HEK293T (cell line): ENCODE results near the gene IL13RA1.

Experiments used
- CTCF ChIA-PET: fragments of 350-600 bp; formaldehyde crosslinking; extraction: SDS; loops from one replicate; lab custom pipeline; 2021; ENCODE audit warnings: antibody characterized with exemption, inconsistent platforms; lab: Yijun Ruan, JAX
- POLR2A ChIA-PET: fragments of 350-600 bp; formaldehyde crosslinking; extraction: SDS; loops from one replicate; lab custom pipeline; 2020; ENCODE audit warnings: antibody characterized with exemption, inconsistent platforms; lab: Yijun Ruan, JAX
- DNase-seq: peaks from one replicate; pipeline ENCODE4 v3.0.0; 2012; ENCODE audit warnings: mixed read lengths; ENCODE audit errors: extremely low spot score
- ARNT ChIP-seq: fragments of 450-650 bp; IDR thresholded peaks from 2 replicates; pipeline ENCODE4 v1.6.1; 2017; ENCODE audit warnings: mild to moderate bottlenecking
- BHLHE40 ChIP-seq: fragments of 450-650 bp; IDR thresholded peaks from 2 replicates; pipeline ENCODE4 v1.6.1; 2016; ENCODE audit warnings: mild to moderate bottlenecking, moderate library complexity, borderline replicate concordance
- CTBP1 ChIP-seq: fragments of 450-650 bp; IDR thresholded peaks from 2 replicates; pipeline ENCODE4 v1.6.1; 2016; ENCODE audit warnings: borderline replicate concordance
- ELF4 ChIP-seq: fragments of 450-650 bp; IDR thresholded peaks from 2 replicates; pipeline ENCODE4 v1.6.1; 2017; ENCODE audit warnings: antibody characterized with exemption
- FOXA1 ChIP-seq: fragments of 450-650 bp; IDR thresholded peaks from 2 replicates; pipeline ENCODE4 v1.6.1; 2016; ENCODE audit warnings: mild to moderate bottlenecking
- FOXK2 ChIP-seq: fragments of 450-650 bp; IDR thresholded peaks from 2 replicates; pipeline ENCODE4 v1.6.1; 2016; ENCODE audit warnings: mild to moderate bottlenecking
- FOXM1 ChIP-seq: fragments of 450-650 bp; IDR thresholded peaks from 2 replicates; pipeline ENCODE4 v1.6.1; 2017; ENCODE audit warnings: mild to moderate bottlenecking, borderline replicate concordance
- HDGF ChIP-seq: fragments of 450-650 bp; IDR thresholded peaks from 2 replicates; pipeline ENCODE4 v1.6.1; 2017; ENCODE audit warnings: antibody characterized with exemption, borderline replicate concordance
- L3MBTL2 ChIP-seq: fragments of 450-650 bp; conservative IDR thresholded peaks from 2 replicates; pipeline ENCODE4 v1.6.1; 2016; ENCODE audit warnings: mild to moderate bottlenecking
- LEF1 ChIP-seq: fragments of 450-650 bp; IDR thresholded peaks from 2 replicates; pipeline ENCODE4 v1.6.1; 2017; ENCODE audit warnings: mild to moderate bottlenecking, borderline replicate concordance
- NFRKB ChIP-seq: fragments of 450-650 bp; IDR thresholded peaks from 2 replicates; pipeline ENCODE4 v1.6.1; 2016; ENCODE audit warnings: mild to moderate bottlenecking, moderate library complexity
- SP1 ChIP-seq: fragments of 450-650 bp; IDR thresholded peaks from 2 replicates; pipeline ENCODE4 v1.6.1; 2017
- SUZ12 ChIP-seq: fragments of 450-650 bp; IDR thresholded peaks from 2 replicates; pipeline ENCODE4 v1.6.1; 2016; ENCODE audit warnings: mild to moderate bottlenecking
- TARDBP ChIP-seq: fragments of 450-650 bp; IDR thresholded peaks from 2 replicates; pipeline ENCODE4 v1.6.1; 2016
- ZNF384 ChIP-seq: fragments of 450-650 bp; IDR thresholded peaks from 2 replicates; pipeline ENCODE4 v1.6.1; 2016
- TF ChIP-seq, protein P1 (sequence below): fragments of 450-650 bp; IDR thresholded peaks from 2 replicates; pipeline ENCODE4 v1.6.1; 2016

Gene IL13RA1

DNA sequence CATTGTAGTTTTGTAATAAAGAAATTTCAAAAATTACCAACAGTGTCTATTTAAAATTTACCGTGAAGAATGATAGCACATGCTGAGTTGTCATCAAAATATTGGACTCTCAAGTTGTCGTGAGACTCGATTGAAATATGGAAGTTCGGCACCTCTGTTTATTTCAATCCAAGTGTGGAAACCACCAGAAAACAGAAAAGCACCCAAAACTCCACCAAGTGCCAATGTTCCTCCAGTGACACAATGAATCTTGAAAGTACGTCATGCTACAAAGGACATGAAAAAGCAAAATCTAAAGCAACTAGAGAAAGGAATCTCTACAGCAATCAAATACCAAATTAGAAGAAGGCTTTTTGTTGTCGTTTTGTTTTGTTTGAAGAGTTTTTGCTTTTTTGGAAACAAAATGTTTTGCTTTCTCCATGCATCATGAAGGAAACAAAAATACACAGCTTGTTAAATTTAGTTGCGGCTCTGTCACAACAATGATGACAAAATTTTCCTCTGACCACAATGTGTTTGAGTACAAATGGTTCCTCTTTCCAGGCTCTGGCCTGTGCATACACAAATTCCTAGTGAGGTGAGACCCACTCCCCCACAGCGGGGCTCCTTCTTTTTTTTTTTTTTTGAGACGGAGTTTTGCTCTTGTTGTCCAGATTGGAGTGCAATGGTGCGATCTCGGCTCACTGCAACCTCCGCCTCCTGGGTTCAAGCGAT, 9.6 kb upstream of the IL13RA1 start:
- POLR2A ChIA-PET: no interaction called here
- no peak for DNase-seq

GRCh38 chrX:118718737-118719136, 8.7 kb upstream of the IL13RA1 start:
- CTCF ChIA-PET: no interaction called here
- TF ChIP-seq, protein P1, sequence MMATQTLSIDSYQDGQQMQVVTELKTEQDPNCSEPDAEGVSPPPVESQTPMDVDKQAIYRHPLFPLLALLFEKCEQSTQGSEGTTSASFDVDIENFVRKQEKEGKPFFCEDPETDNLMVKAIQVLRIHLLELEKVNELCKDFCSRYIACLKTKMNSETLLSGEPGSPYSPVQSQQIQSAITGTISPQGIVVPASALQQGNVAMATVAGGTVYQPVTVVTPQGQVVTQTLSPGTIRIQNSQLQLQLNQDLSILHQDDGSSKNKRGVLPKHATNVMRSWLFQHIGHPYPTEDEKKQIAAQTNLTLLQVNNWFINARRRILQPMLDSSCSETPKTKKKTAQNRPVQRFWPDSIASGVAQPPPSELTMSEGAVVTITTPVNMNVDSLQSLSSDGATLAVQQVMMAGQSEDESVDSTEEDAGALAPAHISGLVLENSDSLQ: no peak
- TF ChIP-seq L3MBTL2 (no peak), ARNT (no peak), FOXM1 (no peak), FOXA1 (no peak), ZNF384 (no peak), LEF1 (no peak), TARDBP (no peak), BHLHE40 (no peak), FOXK2 (no peak), NFRKB (no peak), ELF4 (no peak), SUZ12 (no peak), CTBP1 (no peak), HDGF (no peak), SP1 (no peak)
- no peak for DNase-seq

More for the DNA sequence above, 9.6 kb upstream of the IL13RA1 start:
- CTCF ChIA-PET: no interaction called here
- TF ChIP-seq HDGF: no peak
- no peak for TF ChIP-seq NFRKB
- no peak for TF ChIP-seq LEF1
- no peak for TF ChIP-seq BHLHE40
- TF ChIP-seq ELF4: no peak

DNA sequence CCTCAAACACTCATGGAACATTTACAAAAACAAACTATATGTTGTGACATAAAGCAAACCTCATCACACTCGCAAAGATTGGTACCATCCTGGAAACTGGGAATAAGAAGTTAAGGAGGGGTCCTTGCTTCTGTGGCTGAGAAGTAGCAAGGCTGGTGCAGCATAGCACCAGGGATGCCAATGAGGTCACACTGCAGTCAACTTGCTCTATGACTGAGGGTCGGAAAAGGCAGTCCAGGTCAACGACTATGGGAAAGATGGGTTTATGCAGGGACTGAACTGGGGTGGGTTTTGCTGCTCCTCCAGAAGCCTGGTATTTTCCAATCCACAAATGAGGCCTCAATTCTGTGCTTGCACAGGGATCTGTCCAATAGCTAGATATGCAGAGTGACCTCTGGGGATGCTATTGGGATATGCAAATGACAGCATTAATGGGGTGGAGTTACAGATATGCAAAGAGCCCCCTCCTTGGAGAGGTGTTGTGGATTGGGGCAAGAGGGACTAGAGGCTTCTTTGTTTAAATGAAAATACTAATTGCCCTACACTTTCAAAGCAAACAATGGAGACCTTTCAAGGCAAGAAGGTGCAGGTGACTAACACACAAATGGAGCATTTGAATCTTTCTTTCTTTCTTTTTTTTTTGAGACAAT, 7.2 kb upstream of the IL13RA1 start:
- POLR2A ChIA-PET: no interaction called here
- TF ChIP-seq L3MBTL2 (no peak), HDGF (no peak), NFRKB (no peak)
- TF ChIP-seq, protein P1: no peak
- CTCF ChIA-PET: no interaction called here
- DNase-seq: no peak

More at GRCh38 chrX:118718737-118719136, 8.7 kb upstream of the IL13RA1 start:
- POLR2A ChIA-PET: no interaction called here

GRCh38 chrX:118723376-118723775, 4.0 kb upstream of the IL13RA1 start:
- no peak for TF ChIP-seq BHLHE40
- TF ChIP-seq FOXM1: no peak
- TF ChIP-seq LEF1: no peak
- TF ChIP-seq SP1: no peak
- no peak for TF ChIP-seq SUZ12
- no peak for TF ChIP-seq NFRKB
- no peak for TF ChIP-seq L3MBTL2
- no peak for TF ChIP-seq ARNT
- TF ChIP-seq ZNF384: no peak
- TF ChIP-seq ELF4: no peak
- TF ChIP-seq, protein P1: no peak
- no peak for TF ChIP-seq FOXK2
- no peak for TF ChIP-seq FOXA1
- TF ChIP-seq TARDBP: no peak
- CTCF ChIA-PET: no interaction called here
- no peak for DNase-seq
- POLR2A ChIA-PET: no interaction called here

DNA sequence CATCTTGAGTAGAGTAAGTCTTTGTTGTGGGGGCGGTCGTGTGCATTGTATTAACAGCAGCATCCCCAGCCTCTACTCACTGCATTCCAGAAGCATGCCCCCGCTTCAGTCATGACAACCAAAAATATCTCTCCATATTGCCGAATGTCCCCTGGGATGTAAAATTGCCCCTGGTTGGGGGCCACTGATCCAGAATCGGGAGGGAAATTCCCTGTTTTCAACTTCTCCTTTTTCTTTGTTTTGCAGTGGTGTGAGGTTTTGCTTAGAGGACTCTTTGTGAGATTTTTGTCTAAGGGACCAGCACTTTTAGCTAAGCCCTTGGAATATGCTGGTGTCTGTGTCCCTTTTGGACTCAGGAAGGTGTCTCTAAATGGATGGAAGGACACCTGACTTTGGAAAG, 3.0 kb upstream of the IL13RA1 start:
- ChIA-PET CTCF (no interaction called here), POLR2A (no interaction called here)
- TF ChIP-seq HDGF (no peak), CTBP1 (no peak)
- DNase-seq: no peak

- CTCF ChIA-PET: no interaction called here
- DNase-seq: no peak
- no peak for TF ChIP-seq L3MBTL2
- TF ChIP-seq CTBP1: no peak
- TF ChIP-seq HDGF: no peak
- no peak for TF ChIP-seq NFRKB
- TF ChIP-seq TARDBP: no peak
- no peak for TF ChIP-seq ZNF384
- no peak for TF ChIP-seq BHLHE40
- TF ChIP-seq SP1: no peak
- no peak for TF ChIP-seq FOXM1
- POLR2A ChIA-PET: no interaction called here
Measured at GRCh38 chrX:118724775-118725174, 2.6 kb upstream of the IL13RA1 start.
